NCI-H510A (cell line): Measurements from ENCODE around the gene FSIP1.

Experiments used
- DNase-seq: peaks from one replicate; lab custom pipeline; 2025; lab: John Stamatoyannopoulos, UW

Gene FSIP1

GRCh38 chr15:39684233-39684632 lies 98.4 kb downstream of the FSIP1 start:
- no peak for DNase-seq

GRCh38 chr15:39682366-39682765 lies 100.3 kb downstream of the FSIP1 start:
- no peak for DNase-seq

- no peak for DNase-seq
Observed at GRCh38 chr15:39680868-39681267, 101.8 kb downstream of the FSIP1 start.

GRCh38 chr15:39672666-39673065 lies 110.0 kb downstream of the FSIP1 start:
- DNase-seq: no peak

GRCh38 chr15:39672184-39672583 lies 110.5 kb downstream of the FSIP1 start:
- DNase-seq: no peak

GRCh38 chr15:39670687-39671086 lies 112.0 kb downstream of the FSIP1 start:
- no peak for DNase-seq

GRCh38 chr15:39669661-39670060 lies 113.0 kb downstream of the FSIP1 start:
- no peak for DNase-seq

- no peak for DNase-seq
Observed at GRCh38 chr15:39669241-39669640, 113.4 kb downstream of the FSIP1 start.

GRCh38 chr15:39668457-39668856 lies 114.2 kb downstream of the FSIP1 start:
- no peak for DNase-seq

- DNase-seq: no peak
Observed at GRCh38 chr15:39667382-39668127, 115.1 kb downstream of the FSIP1 start.

GRCh38 chr15:39666677-39667076 lies 116.0 kb downstream of the FSIP1 start:
- no peak for DNase-seq

GRCh38 chr15:39665629-39666250 lies 116.9 kb downstream of the FSIP1 start:
- no peak for DNase-seq

- DNase-seq: no peak
Observed at GRCh38 chr15:39663704-39664250, 118.9 kb downstream of the FSIP1 start.

GRCh38 chr15:39661776-39662175 lies 120.9 kb downstream of the FSIP1 start:
- DNase-seq: no peak

- DNase-seq: no peak
Observed at GRCh38 chr15:39658740-39659139, 123.9 kb downstream of the FSIP1 start.

- DNase-seq: no peak
Observed at GRCh38 chr15:39657668-39658067, 125.0 kb downstream of the FSIP1 start.

GRCh38 chr15:39657181-39657580 lies 125.5 kb downstream of the FSIP1 start:
- no peak for DNase-seq

GRCh38 chr15:39654304-39654703 lies 128.3 kb downstream of the FSIP1 start:
- no peak for DNase-seq

GRCh38 chr15:39651881-39652280 lies 130.8 kb downstream of the FSIP1 start:
- DNase-seq: no peak

- DNase-seq: no peak
Observed at GRCh38 chr15:39651295-39651694, 131.3 kb downstream of the FSIP1 start.

GRCh38 chr15:39649757-39650156 lies 132.9 kb downstream of the FSIP1 start:
- DNase-seq: no peak

GRCh38 chr15:39646425-39646824 lies 136.2 kb downstream of the FSIP1 start:
- no peak for DNase-seq

GRCh38 chr15:39645976-39646257 lies 136.7 kb downstream of the FSIP1 start:
- no peak for DNase-seq
